K562 (cell line): ENCODE data around the gene IGSF3. TPM values are rescaled to one million over a fixed set of nuclear protein-coding genes. Genes with fewer than 3 reads are reported as not detected.
A peak's percentile ranks its signal among the peaks of the same experiment; 100 is the strongest.

Experiments
- ATAC-seq: fragments of 200-7000 bp; cut with Tn5 transposase; 3 replicates; pipeline ENCODE4 v1.9.1; 2020; ENCODE audit warnings: moderate library complexity
- BruUV-seq: library from RNA; stranded (reverse); fragments of 400-500 nt; replicated peaks from 2 replicates; lab custom pipeline; 2021; lab: Mats Ljungman, UMichigan
- CTCF ChIA-PET: fragments of 300-600 bp; formaldehyde crosslinking; extraction: SDS; loops from one replicate; lab custom pipeline; 2021; ENCODE audit warnings: low intra/inter-chr PET ratio; lab: Yijun Ruan, JAX
- POLR2A ChIA-PET: fragments of 300-600, 350-650 bp; sonication (Branson Sonifier 250); formaldehyde crosslinking; extraction: SDS; loops from one replicate; lab custom pipeline; 2021; ENCODE audit warnings: antibody characterized with exemption, inconsistent platforms; lab: Yijun Ruan, JAX
- DNase-seq, 4 experiments: peaks; one replicate each; pipeline versions ENCODE4 v3.0.0 to v3.0.0-alpha.2; 2011 to 2018; ENCODE audit warnings: low spot score in 3 of 4, mixed read lengths in 3 of 4; ENCODE audit errors: extremely low read depth in 1 of 4
- FAIRE-seq: peaks from 2 replicates; lab custom pipeline; 2011; peaks lifted over from hg19 to GRCh38; lab: Jason Lieb, UNC
- H2AFZ ChIP-seq: 2 replicates; pipeline ENCODE4 v1.6.0; 2011; ENCODE audit warnings: low read depth, low read length, control low read depth, inconsistent platforms
- H3K27ac ChIP-seq: fragments of 200-600 bp; 3 replicates; pipeline ENCODE4 v1.8.0; 2011; ENCODE audit warnings: low read depth, mild to moderate bottlenecking, control low read depth, inconsistent platforms, low read length, moderate library complexity, mixed read lengths; ENCODE audit errors: extremely low read depth
- H3K27me3 ChIP-seq, 2 experiments: fragments of 300-600 bp in 1 of 2; 2 replicates in 1 of 2; 3 replicates in 1 of 2; pipeline versions ENCODE4 v1.6.0 to v1.8.0; 2011; ENCODE audit warnings: inconsistent platforms in 2 of 2, low read length in 2 of 2, mild to moderate bottlenecking in 1 of 2, mixed read lengths in 1 of 2, moderate library complexity in 1 of 2; ENCODE audit not compliant: control insufficient read depth in 2 of 2, insufficient read depth in 2 of 2
- H3K36me3 ChIP-seq: fragments of 300-600 bp; 3 replicates; pipeline ENCODE4 v1.8.0; 2011; ENCODE audit warnings: mild to moderate bottlenecking, low read length, inconsistent platforms; ENCODE audit not compliant: control insufficient read depth, insufficient read depth
- H3K4me1 ChIP-seq, 2 experiments: fragments of 200-600 bp in 1 of 2; replicated peaks in 1 of 2; 2 replicates in 1 of 2; 3 replicates in 1 of 2; pipeline versions ENCODE4 v1.5.1 to v1.8.0; 2011; ENCODE audit warnings: inconsistent platforms in 2 of 2, low read length in 2 of 2, mild to moderate bottlenecking in 1 of 2, mixed read lengths in 1 of 2, moderate library complexity in 1 of 2; ENCODE audit not compliant: control insufficient read depth in 2 of 2, insufficient read depth in 2 of 2
- H3K4me2 ChIP-seq: 2 replicates; pipeline ENCODE4 v1.6.1; 2011; ENCODE audit warnings: low read length, control low read depth, inconsistent platforms, mixed read lengths; ENCODE audit not compliant: insufficient read depth
- H3K4me3 ChIP-seq: fragments of 200-600 bp; sonication (generic), shearing (Covaris generic); 2 replicates; pipeline ENCODE4 v1.5.1; 2016; ENCODE audit warnings: control low read depth, inconsistent platforms
- H3K79me2 ChIP-seq: fragments of 200-600 bp; 3 replicates; pipeline ENCODE4 v1.8.0; 2011; ENCODE audit warnings: low read length, inconsistent platforms; ENCODE audit not compliant: control insufficient read depth, insufficient read depth
- H3K9ac ChIP-seq, 2 experiments: 2 replicates each; pipeline versions ENCODE4 v1.6.0 to v1.6.1; 2011; ENCODE audit warnings: low read depth in 2 of 2, low read length in 2 of 2, control low read depth in 1 of 2, inconsistent platforms in 1 of 2, mild to moderate bottlenecking in 1 of 2, mixed read lengths in 1 of 2; ENCODE audit not compliant: insufficient read depth in 1 of 2
- H3K9me1 ChIP-seq: one replicate; pipeline ENCODE4 v1.6.0; 2011; ENCODE audit warnings: inconsistent platforms, mild to moderate bottlenecking, low read length, moderate library complexity; ENCODE audit not compliant: control insufficient read depth, insufficient read depth
- H3K9me3 ChIP-seq: replicated peaks from 2 replicates; pipeline ENCODE4 v1.5.1; 2011; ENCODE audit warnings: low read depth, low read length, inconsistent platforms; ENCODE audit not compliant: control insufficient read depth, insufficient read depth
- H4K20me1 ChIP-seq: replicated peaks from 2 replicates; pipeline ENCODE4 v1.6.1; 2011; ENCODE audit warnings: low read length, inconsistent platforms, mixed read lengths; ENCODE audit not compliant: control insufficient read depth, insufficient read depth
- BRF1 ChIP-seq: IDR thresholded peaks from 3 replicates; pipeline ENCODE4 v1.6.1; 2011; ENCODE audit warnings: borderline replicate concordance, mild to moderate bottlenecking; ENCODE audit not compliant: insufficient read length; ENCODE audit errors: extremely low read depth
- CEBPB ChIP-seq: fragments of 450-650 bp; IDR thresholded peaks from 2 replicates; pipeline ENCODE4 v1.6.1; 2016; ENCODE audit warnings: missing genetic modification characterization, missing compliant biosample characterization
- DMBX1 ChIP-seq: fragments of 250-450 bp; sonication (Bioruptor Pico); IDR thresholded peaks from 2 replicates; pipeline ENCODE4 v1.8.0; 2022; ENCODE audit warnings: inconsistent platforms, mild to moderate bottlenecking, moderate library complexity, borderline replicate concordance
- ELF4 ChIP-seq: fragments of 450-650 bp; formaldehyde crosslinking; IDR thresholded peaks from 2 replicates; pipeline ENCODE4 v1.4.0; 2022; ENCODE audit warnings: missing genetic modification characterization
- HMGN3 ChIP-seq: IDR thresholded peaks from 2 replicates; pipeline ENCODE4 v1.6.1; 2011; ENCODE audit warnings: borderline replicate concordance, low read depth, mild to moderate bottlenecking, mixed read lengths, low read length; ENCODE audit not compliant: insufficient read length; ENCODE audit errors: extremely low read depth
- ZBTB8A ChIP-seq: fragments of 450-650 bp; IDR thresholded peaks from 2 replicates; pipeline ENCODE4 v1.6.1; 2018; ENCODE audit warnings: mild to moderate bottlenecking, moderate library complexity; ENCODE audit not compliant: partially characterized antibody
- ZC3H4 ChIP-seq: sonication (generic); formaldehyde crosslinking; IDR thresholded peaks from 2 replicates; pipeline ENCODE4 v1.9.0; 2021; ENCODE audit warnings: missing genetic modification reagents, borderline replicate concordance
- ZNF174 ChIP-seq: fragments of 250-450 bp; sonication (Bioruptor Pico); IDR thresholded peaks from 2 replicates; pipeline ENCODE4 v1.4.0; 2020; ENCODE audit warnings: mild to moderate bottlenecking
- ZZZ3 ChIP-seq: fragments of 450-650 bp; IDR thresholded peaks from 2 replicates; pipeline ENCODE4 v1.6.1; 2016; ENCODE audit warnings: antibody characterized with exemption, mild to moderate bottlenecking, moderate library complexity
- in situ Hi-C: fragments of 300-500 bp; cut with MboI; formaldehyde crosslinking; loops from 4 replicates; pipeline ENCODE4 v1.15.0; 2018; ENCODE audit warnings: inconsistent platforms, mixed read lengths
- intact Hi-C: fragments of 100-400 bp; cut with micrococcal nuclease; formaldehyde crosslinking; loops from 2 replicates; pipeline ENCODE4 v1.14.2; 2022
- polyA plus RNA-seq, 8 experiments: library from polyadenylated mRNA; depleted of rRNA in 4 of 8; stranded (reverse) in 5 of 8; unstranded in 3 of 8; fragments of >200 nt; fragmentation: Nextera tagmentation in 2 of 8; fragmentation: Illumina TruSeq in 1 of 8; extraction: Ambion mirVana in 2 of 8; extraction: Trizol in 1 of 8; gene quantifications; 2 replicates each; pipeline versions ENCODE4 v1.2.1 to v1.2.3, GENCODE V29; 2011 to 2014; ENCODE audit warnings: inconsistent platforms in 1 of 8, missing spikeins in 1 of 8
- total RNA-seq, 7 experiments: library from RNA; depleted of rRNA in 6 of 7; stranded (reverse); fragments of >200 nt in 6 of 7; fragmentation: Illumina TruSeq in 2 of 7; extraction: Trizol in 2 of 7; gene quantifications; 2 replicates each; pipeline versions ENCODE4 v1.2.1 to v1.2.3, GENCODE V29; 2011 to 2021; ENCODE audit warnings: low replicate concordance in 1 of 7
- TF ChIP-seq, protein P1 (sequence below), 2 experiments: fragments of 450-650 bp; IDR thresholded peaks; 2 replicates each; pipeline ENCODE4 v1.6.1; 2016
- TF ChIP-seq, protein P2 (sequence below): sonication (generic); formaldehyde crosslinking; IDR thresholded peaks from 2 replicates; pipeline ENCODE4 v1.8.0; 2022; ENCODE audit warnings: mild to moderate bottlenecking, missing genetic modification reagents, borderline replicate concordance

The IGSF3 gene
- total and polyA plus RNA-seq, 9 of the 15 experiments (the other 6 are each of a cell fraction or from before 2014, with no cell fraction given), result 1.1 to 15.0 (median 8.3) TPM

DNA sequence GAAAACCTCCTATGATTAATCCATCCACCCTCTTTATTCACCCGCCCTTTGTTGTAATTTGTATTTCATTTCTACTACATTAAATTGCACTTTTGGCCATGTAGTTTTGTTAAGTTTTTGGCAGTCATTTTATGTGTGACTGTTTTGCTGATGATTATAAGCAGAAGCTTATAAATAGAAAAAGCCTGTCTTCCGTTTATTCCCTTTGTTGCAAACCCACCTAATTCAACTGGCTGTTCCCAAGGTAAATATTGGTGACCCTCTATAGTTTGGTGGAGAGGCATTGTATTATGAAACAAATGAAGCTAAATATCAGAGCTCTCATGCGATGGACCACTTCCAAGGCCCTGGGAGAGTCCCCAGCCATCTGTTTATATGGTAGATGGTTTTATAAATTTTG, 36.7 kb upstream of the IGSF3 start (continued):
- TF ChIP-seq BRF1 (no peak), ZNF174 (CRISPR knock-in tag) (no peak), CEBPB (tag) (no peak), ZC3H4 (CRISPR knock-in tag) (no peak)
- TF ChIP-seq, all 486 proteins: peak for 0

DNA sequence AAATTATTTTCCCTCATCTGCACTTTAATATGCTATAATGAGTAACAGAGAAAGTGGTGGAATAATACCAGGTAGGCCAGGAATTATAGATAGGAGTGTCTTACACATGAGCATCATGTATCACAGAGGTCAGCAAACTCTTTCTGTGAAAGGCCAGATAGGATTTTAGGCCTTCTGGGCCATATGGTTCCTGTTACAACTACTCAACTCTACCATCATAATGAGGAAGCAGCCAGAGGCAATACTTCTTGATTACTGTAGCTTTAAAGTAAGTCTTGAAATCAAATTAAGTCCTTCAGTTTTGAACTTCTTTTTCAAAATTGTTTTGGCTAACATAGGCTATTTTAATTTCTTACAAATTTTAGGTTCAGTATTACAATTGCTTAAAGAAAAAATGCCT, 32.1 kb upstream of the IGSF3 start:
- H3K27me3 ChIP-seq, result no peaks in the 10 kb centered on the region
- no peak overlapping the region for H3K4me2 ChIP-seq
- POLR2A ChIA-PET, result no interaction called here
- no peaks in the 10 kb centered on the region for H3K9me3 ChIP-seq
- no peaks in the 10 kb centered on the region for H3K9me1 ChIP-seq
- H4K20me1 ChIP-seq, result no peaks in the 10 kb centered on the region
- ATAC-seq, result peak; percentile 33; the same call in 1 of the 3 replicates
- no peak overlapping the region for H2AFZ ChIP-seq
- peaks cover 7 to 11% of the 10 kb centered on the region in 2 experiments; a peak in 3 of 5 replicates for H3K4me1 ChIP-seq
- no peak for DNase-seq
- TF ChIP-seq, protein P1, sequence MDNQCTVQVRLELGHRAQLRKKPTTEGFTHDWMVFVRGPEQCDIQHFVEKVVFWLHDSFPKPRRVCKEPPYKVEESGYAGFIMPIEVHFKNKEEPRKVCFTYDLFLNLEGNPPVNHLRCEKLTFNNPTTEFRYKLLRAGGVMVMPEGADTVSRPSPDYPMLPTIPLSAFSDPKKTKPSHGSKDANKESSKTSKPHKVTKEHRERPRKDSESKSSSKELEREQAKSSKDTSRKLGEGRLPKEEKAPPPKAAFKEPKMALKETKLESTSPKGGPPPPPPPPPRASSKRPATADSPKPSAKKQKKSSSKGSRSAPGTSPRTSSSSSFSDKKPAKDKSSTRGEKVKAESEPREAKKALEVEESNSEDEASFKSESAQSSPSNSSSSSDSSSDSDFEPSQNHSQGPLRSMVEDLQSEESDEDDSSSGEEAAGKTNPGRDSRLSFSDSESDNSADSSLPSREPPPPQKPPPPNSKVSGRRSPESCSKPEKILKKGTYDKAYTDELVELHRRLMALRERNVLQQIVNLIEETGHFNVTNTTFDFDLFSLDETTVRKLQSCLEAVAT (IDR thresholded peaks at IDR 0.05), result no peak
- no peak for TF ChIP-seq DMBX1 (CRISPR knock-in tag)
- no peak for TF ChIP-seq ZZZ3
- no peak for TF ChIP-seq ZBTB8A
- no peak for TF ChIP-seq ELF4 (CRISPR knock-in tag)
- no peak for TF ChIP-seq HMGN3
- TF ChIP-seq, protein P2, sequence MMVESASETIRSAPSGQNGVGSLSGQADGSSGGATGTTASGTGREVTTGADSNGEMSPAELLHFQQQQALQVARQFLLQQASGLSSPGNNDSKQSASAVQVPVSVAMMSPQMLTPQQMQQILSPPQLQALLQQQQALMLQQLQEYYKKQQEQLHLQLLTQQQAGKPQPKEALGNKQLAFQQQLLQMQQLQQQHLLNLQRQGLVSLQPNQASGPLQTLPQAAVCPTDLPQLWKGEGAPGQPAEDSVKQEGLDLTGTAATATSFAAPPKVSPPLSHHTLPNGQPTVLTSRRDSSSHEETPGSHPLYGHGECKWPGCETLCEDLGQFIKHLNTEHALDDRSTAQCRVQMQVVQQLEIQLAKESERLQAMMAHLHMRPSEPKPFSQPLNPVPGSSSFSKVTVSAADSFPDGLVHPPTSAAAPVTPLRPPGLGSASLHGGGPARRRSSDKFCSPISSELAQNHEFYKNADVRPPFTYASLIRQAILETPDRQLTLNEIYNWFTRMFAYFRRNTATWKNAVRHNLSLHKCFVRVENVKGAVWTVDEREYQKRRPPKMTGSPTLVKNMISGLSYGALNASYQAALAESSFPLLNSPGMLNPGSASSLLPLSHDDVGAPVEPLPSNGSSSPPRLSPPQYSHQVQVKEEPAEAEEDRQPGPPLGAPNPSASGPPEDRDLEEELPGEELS (CRISPR knock-in tag), result no peak
- TF ChIP-seq, all 486 proteins: peak for 0
- CTCF ChIA-PET, result no interaction called here
- intact Hi-C loops, result no loop called here
- no peak overlapping the region for H3K9ac ChIP-seq
- in situ Hi-C loops, result no loop called here
- H3K79me2 ChIP-seq, result no peaks in the 10 kb centered on the region
- no TSS peak for BruUV-seq
- H3K27ac ChIP-seq, result no peak overlapping the region
- no peaks in the 10 kb centered on the region for H3K36me3 ChIP-seq
- no peak for FAIRE-seq
- H3K4me3 ChIP-seq, result no peak overlapping the region
